ENCODE data around the gene FCHSD2.
"Not testable (repeated sequence)": the region's sequence is repeated elsewhere in the genome, so short reads cannot be mapped to it uniquely, and the experiment has no call there.

The FCHSD2 gene

GRCh38 chr11:73055655-73056354 lies 86.3 kb downstream of the FCHSD2 start:
- DNase-seq: no peak

DNA sequence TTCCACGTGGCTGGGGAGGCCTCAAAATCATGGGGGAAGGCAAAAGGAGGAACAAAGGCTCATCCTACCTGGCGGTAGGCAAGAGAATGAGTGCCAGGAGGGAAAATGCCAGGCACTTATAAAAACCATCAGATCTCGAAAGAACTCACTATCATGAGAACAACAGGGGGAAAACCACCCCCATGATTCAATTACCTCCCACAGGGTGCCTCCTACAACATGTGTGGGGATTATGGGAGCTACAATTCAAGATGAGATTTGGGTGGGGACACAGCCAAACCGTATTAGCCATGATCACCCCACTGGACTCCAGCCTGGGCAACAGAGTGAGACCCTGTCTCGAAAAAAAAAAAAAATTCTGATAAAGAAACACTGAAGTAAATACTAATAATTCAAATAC lies 87.1 kb downstream of the FCHSD2 start:
- DNase-seq: no peak

- peak in 1 of 14 donors; percentile 0 for DNase-seq
Measured at GRCh38 chr11:73053964-73054363, 88.2 kb downstream of the FCHSD2 start.

DNA sequence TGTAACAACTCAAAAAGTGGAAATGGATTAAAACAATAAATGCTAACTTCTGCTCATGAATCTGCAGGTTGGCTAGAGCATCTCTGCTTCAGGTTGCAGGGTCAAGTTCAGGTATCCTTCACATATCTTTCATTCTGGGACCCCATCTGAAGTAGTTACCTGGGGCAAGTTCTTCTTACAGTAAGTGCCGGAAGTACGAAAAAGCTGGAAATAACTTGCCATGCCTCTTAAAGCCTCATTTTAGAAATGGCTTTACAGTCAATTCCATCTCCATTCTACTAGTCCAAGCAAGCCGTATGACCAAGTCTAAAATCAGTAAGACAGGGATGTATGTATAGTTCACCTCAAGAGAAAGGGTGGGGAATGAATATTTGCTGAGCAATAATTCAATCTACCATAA lies 93.7 kb downstream of the FCHSD2 start:
- no peak for DNase-seq

GRCh38 chr11:73047773-73048371 lies 94.2 kb downstream of the FCHSD2 start:
- no peak for DNase-seq

GRCh38 chr11:73040046-73040445 lies 102.1 kb downstream of the FCHSD2 start:
- DNase-seq: peak in 3 of 14 donors; percentile 3 to 15 (median 3)

GRCh38 chr11:73034777-73035176 lies 107.3 kb downstream of the FCHSD2 start:
- DNase-seq: no peak

DNA sequence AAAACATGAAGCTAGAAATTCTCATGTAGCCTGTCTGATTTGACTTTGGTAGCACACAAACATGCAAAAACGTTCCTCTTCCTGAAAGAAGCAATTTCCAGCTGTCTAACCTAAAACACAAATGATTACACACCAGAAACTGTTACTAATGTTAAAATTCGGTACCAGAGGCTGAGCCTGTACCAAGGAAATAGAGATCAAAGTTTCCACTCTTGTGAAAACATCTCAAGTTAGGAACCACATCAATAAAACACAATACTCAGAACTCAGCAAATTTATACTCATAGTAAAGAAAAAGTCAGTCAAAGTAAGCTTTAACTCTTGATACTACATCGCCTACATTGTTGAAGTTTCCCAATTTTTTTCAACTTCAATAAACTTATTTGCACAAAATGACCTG lies 107.8 kb downstream of the FCHSD2 start:
- no peak for DNase-seq

- DNase-seq: no peak
Measured at GRCh38 chr11:73030130-73030529, 112.0 kb downstream of the FCHSD2 start.

- peak in 1 of 14 donors; percentile 3 for DNase-seq
Measured at GRCh38 chr11:73029403-73029802, 112.7 kb downstream of the FCHSD2 start.

DNA sequence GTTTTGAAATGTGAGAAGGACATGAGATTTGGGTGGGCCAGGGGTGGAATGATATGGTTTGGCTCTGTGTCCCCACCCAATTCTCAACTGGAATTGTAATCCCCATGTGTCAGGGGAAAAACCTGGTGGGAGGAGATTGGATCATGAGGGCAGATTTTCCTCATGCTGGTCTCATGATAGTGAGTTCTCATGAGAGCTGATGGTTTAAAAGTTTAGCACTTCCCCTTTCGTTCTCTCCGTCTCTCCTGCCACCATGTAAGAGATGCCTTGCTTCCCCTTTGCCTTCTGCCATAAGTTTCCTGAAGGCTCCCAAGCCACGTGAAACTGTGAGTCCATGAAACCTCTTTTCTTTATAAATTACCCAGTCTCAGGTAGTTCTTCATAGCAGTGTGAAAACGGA lies 113.5 kb downstream of the FCHSD2 start:
- no peak for DNase-seq

GRCh38 chr11:73027840-73028239 lies 114.3 kb downstream of the FCHSD2 start:
- not testable (repeated sequence) for DNase-seq

DNA sequence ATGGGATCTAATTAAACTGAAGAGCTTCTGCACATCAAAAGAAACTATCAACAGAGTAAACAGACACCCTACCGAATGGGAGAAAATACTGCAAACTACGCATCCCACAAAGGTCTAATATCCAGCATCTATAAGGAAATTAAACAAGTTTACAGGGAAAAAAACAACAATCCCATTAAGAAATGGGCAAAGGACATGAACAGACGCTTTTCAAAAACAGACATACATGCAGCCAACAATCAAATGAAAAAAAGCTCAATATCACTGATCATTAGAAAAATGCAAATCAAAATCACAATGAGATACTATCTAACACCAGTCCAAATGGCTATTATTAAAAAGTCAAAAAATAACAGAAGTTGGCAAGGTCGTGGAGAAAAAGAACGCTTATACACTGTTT lies 117.5 kb downstream of the FCHSD2 start:
- no peak for DNase-seq

GRCh38 chr11:73019996-73020395 lies 122.1 kb downstream of the FCHSD2 start:
- DNase-seq: no peak

- DNase-seq: peak in 1 of 14 donors; percentile 6
Measured at GRCh38 chr11:73019449-73019848, 122.7 kb downstream of the FCHSD2 start.

- no peak for DNase-seq
Measured at GRCh38 chr11:73018856-73019255, 123.3 kb downstream of the FCHSD2 start.

DNA sequence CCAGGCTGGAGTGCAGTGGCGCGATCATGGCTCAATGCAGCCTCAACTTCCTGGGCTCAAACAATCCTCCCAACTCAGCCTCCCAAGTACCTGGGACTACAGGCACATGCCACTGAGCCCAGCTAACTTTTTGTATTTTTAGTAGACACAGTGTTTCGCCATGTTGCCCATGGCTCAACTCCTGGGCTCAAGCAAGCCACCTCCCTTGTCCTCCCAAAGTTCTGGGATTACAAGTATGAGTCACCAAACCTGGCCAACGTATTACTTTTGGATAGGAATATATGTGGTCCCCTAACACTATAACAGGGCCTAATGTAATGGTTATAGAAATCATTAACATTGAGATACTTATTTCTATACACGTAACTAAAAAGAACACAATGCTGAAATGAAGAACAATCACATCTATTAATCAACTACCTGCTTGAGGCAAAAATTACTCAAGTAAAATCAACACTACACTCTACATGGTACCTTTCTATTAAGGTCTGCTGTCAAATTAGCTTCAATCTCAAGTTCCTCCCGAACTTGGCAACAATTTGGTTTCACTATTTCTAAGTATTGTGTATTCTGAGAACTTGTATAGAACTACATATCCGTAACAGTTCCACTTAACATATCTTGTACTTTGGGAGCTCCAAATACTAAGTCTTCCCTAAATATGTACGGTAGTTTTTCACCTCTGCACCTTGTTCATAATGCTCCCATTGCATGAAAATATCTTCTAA lies 124.9 kb downstream of the FCHSD2 start:
- DNase-seq: no peak

DNA sequence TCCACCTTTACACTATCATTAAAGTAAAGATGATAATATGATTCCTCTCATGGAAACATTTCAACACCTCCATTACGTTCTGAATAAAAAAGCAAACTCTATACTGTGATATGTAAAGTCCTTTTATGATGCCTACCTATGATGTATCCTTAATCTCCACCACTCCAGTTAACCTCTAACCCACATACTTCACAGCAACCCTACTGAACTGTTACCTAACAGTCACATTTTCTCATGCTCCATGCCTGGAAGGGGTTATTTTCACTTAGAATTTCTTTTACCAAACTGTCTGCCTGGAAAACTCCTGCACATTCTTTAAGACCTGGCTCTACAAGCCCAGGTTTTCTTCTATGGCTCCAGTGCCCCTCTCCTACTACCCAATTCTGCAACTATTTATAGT lies 129.1 kb downstream of the FCHSD2 start:
- DNase-seq: no peak

DNA sequence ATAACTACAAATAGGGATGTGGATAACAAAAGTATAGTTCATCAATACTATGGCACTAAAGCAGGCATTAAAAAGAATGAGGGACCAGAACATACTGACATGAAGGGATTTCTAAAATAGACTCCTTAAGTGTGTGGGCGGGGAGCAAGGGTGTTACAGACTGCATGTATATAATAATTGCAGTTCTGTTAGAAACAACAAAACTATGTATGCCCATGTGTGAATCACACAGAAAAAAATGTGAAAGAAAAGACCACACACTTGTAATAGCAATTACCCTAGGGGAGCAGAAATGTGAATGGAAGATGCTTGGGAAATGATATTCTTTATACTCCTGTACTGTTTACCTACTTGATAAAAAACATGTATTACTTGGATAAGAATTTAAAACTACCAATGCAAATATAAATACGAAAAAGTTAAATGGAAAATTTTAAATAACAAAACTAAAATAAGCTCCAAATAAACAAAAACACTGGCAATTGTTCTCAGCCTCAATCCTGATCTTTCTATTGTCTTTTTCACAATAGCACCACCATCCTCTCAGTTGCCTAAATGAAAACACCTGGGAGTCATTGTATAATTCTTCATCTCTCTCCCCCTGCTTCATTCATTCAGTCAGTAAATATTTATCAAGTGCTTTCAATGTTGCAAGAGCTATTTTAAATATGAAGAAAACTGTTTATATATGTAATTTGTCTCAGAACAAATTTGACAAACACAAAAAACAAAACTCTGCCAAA lies 129.8 kb downstream of the FCHSD2 start:
- DNase-seq: no peak

DNA sequence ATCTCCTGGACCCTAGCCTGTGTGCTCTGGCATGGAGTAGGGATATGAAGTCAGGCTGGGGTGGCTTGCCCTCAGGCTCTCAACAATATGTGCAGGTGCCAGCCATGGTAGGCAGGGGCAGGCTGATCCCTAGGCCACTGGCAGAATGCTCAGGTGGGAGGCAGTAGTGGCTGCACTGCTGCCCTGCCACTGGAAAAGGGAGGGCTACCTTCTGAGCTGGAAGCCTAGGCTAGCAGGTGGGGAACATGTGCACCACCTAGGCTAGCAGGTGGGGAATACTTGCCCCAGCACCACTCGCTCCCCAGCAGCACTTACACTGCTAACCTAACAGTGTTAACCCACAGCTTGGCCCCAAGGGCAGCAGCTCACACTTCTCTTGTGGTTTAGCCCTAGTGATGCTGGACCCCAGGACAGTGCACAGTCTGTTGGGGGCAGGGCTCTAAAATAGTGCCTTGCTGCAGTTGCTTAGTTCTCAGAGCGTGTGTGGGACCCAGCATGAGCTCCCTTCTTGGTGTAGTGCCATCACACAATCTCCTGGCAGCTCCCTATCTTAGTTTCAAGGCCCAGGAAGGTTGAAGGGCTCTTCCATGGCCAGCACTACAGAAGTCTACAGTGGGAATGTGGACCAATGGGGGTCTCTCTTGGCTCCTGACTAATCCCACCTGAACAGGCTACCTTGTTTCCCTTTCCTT lies 130.8 kb downstream of the FCHSD2 start:
- no peak for DNase-seq

DNA sequence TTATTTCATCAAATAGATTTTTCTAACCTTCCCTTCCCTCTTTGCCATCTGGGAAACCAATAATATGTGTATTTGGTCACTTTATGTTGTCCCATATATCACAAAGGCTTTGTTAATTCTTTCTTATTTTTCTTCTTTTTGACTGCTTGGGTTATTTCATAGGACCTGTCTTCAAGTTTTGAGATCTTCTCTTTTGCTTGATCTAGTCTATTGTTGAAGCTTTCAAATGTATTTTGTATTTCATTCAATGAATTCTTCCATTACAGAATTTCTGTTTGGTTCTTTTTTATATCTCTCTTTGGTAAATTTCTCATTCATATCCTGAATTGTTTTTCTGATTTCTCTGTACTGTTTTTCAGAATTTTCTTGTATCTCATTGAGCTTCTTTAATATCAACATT lies 132.1 kb downstream of the FCHSD2 start:
- DNase-seq: no peak

DNA sequence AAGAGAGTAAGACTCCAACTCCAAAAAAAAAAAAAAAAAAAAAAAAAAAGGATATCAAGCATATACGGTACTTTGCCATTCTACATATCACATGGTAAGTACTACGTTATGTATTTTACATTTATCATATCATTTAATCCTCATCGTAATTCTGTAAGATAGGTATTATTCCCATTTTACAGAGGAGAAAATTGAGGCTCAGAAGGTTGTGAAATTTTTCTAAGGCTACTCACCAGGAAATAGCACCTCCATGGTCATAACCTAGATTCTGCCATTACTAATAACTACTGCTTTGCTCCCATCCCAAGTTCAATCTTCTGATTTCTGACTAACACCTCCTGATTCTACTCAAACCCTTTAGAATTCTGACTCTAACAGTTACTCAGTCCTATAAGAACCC lies 138.0 kb downstream of the FCHSD2 start:
- DNase-seq: no peak
